Myocyte (in vitro differentiated cells): ENCODE data around the gene CAV1. TPM values are rescaled to one million over a fixed set of nuclear protein-coding genes. Genes with fewer than 3 reads are reported as not detected.

Experiments
- DNase-seq: peaks from one replicate; pipeline ENCODE4 v3.0.0-alpha.2; 2012; ENCODE audit warnings: low read depth
- total RNA-seq: library from RNA; depleted of rRNA; stranded (reverse); fragments of >200 nt; gene quantifications from 2 replicates; pipeline ENCODE4 v1.2.3, GENCODE V29; 2014

Gene CAV1
- total RNA-seq, 1 donor from 2014 or later: 259 TPM

DNA sequence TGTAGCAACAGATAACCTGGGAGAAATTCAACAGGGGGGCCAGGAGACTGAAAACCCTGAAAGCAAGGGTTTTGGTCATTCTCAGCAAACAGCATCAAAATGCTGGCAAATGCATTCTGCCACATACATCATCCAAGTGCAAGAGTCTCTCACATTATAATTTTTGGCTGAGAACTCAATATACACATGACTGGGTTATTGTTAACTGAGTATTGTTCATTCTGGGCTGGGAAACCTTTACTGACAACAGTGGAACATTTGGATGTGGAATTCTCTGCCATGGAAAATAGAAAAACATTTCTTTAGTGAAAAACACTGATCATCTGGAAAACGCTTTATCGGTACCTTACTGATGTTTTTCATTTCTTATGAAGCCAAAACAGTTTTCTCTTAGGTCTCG, 74.0 kb downstream of the CAV1 start:
- no peak for DNase-seq

- DNase-seq: no peak
These were observed 76.6 kb downstream of the CAV1 start for GRCh38 chr7:116601426-116601825.

- DNase-seq: no peak
These were observed 82.5 kb downstream of the CAV1 start for GRCh38 chr7:116607299-116607698.

DNA sequence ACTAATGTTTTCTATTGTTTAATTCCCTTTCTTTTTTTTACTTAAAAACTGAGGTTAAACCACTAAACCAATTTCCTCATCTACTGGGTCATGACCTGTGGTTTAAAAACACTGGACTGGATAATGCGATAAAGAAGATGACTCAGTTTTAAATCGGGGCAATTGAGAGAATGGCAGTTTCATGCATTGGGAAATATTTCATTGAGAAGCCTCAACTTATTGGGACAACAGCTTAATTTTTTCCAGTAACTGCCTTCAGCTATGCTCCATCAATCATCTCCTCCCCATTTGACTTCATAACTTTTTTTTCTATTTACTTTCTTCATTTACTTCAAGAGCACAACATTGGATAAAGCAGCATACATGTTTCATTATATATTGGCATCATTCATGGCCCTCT, 85.4 kb downstream of the CAV1 start:
- peak; percentile 45 for DNase-seq

GRCh38 chr7:116610721-116611120, 85.9 kb downstream of the CAV1 start:
- DNase-seq: no peak

Other genes starting within 250 kb of the CAV1 start
- 89.0 and 131 TPM in 2 replicates for gene CAV2, start 25.3 kb upstream of the CAV1 start, total RNA-seq
- gene MET, start 147.2 kb downstream of the CAV1 start, total RNA-seq: 35.3 and 36.8 TPM in 2 replicates